Loucy (cell line): Measurements from ENCODE around the gene EIPR1.

Experiments
- H2AFZ ChIP-seq: fragments of 200-600 bp; sonication (generic); 2 replicates; pipeline ENCODE4 v1.6.0; 2016; ENCODE audit warnings: antibody characterized with exemption, mild to moderate bottlenecking, low read length, moderate library complexity
- H3F3A ChIP-seq: fragments of 200-600 bp; 2 replicates; pipeline ENCODE4 v1.6.0; 2016; ENCODE audit warnings: antibody characterized with exemption, low read depth, mild to moderate bottlenecking
- H3K27me3 ChIP-seq: fragments of 200-600 bp; sonication (generic); 2 replicates; pipeline ENCODE4 v1.6.1; 2014; ENCODE audit warnings: low read length, mild to moderate bottlenecking; ENCODE audit not compliant: insufficient read depth, poor library complexity, severe bottlenecking
- H3K36me3 ChIP-seq: fragments of 200-600 bp; sonication (generic); 2 replicates; pipeline ENCODE4 v1.6.1; 2016; ENCODE audit warnings: low read length; ENCODE audit not compliant: insufficient read depth
- H3K4me1 ChIP-seq: fragments of 200-600 bp; sonication (generic); 2 replicates; pipeline ENCODE4 v1.5.1; 2014; ENCODE audit warnings: low read length, mild to moderate bottlenecking; ENCODE audit not compliant: insufficient read depth, poor library complexity, severe bottlenecking
- H3K4me2 ChIP-seq: fragments of 200-600 bp; sonication (generic); 2 replicates; pipeline ENCODE4 v1.6.0; 2014; ENCODE audit warnings: antibody characterized with exemption, low read length, low read depth, mild to moderate bottlenecking; ENCODE audit not compliant: poor library complexity, severe bottlenecking
- H3K4me3 ChIP-seq: fragments of 200-600 bp; sonication (generic); 2 replicates; pipeline ENCODE4 v1.5.1; 2014; ENCODE audit warnings: low read length, mild to moderate bottlenecking, mixed read lengths; ENCODE audit not compliant: poor library complexity, severe bottlenecking
- H3K79me2 ChIP-seq: fragments of 200-600 bp; sonication (generic); 2 replicates; pipeline ENCODE4 v1.6.1; 2014; ENCODE audit warnings: low read length; ENCODE audit not compliant: insufficient read depth
- H3K9ac ChIP-seq: fragments of 200-600 bp; sonication (generic); 2 replicates; pipeline ENCODE4 v1.6.0; 2014; ENCODE audit warnings: mild to moderate bottlenecking, low read depth, low read length, moderate library complexity; ENCODE audit not compliant: poor library complexity, severe bottlenecking
- H3K9me2 ChIP-seq: fragments of 200-600 bp; sonication (generic); replicated peaks from 2 replicates; pipeline ENCODE4 v1.6.1; 2016; ENCODE audit warnings: low read depth, low read length, mixed read lengths
- H3K9me3 ChIP-seq: fragments of 200-600 bp; sonication (generic); 2 replicates; pipeline ENCODE4 v1.6.1; 2014; ENCODE audit warnings: mild to moderate bottlenecking, antibody characterized with exemption, low read length, low read depth; ENCODE audit not compliant: insufficient read depth
- H4K20me1 ChIP-seq: fragments of 200-600 bp; sonication (generic); 2 replicates; pipeline ENCODE4 v1.6.0; 2014; ENCODE audit warnings: antibody characterized with exemption, low read length, mild to moderate bottlenecking; ENCODE audit not compliant: insufficient read depth, poor library complexity, severe bottlenecking
- EZH2phosphoT487 ChIP-seq: fragments of 200-600 bp; IDR thresholded peaks from 2 replicates; pipeline ENCODE4 v1.6.1; 2018; ENCODE audit warnings: antibody characterized with exemption, mild to moderate bottlenecking, moderate library complexity, borderline replicate concordance
- TF ChIP-seq, protein P1 (sequence below): fragments of 200-600 bp; sonication (generic); conservative IDR thresholded peaks from 2 replicates; pipeline ENCODE4 v1.5.1; 2014; ENCODE audit warnings: mild to moderate bottlenecking, antibody characterized with exemption, low read length

EIPR1 gene

DNA sequence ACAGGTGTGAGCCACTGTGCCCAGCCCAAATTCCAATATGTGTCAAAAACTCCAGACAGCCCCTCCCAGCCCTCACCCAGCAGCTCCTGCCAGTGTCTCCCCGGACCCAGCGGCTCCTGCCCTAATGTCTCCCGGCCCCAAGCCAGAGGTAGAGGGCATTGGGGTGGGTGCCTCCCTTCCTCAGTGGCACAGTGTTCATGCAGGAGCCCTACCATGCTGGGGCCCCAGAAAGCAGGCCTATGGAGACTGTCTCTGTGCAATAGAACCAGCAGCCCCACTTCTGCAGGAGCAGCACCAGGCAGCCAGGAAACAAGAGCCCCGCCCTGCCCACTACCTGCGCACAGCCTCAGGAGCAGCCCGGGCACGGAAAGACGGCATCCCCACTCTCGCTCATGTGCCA, 70.4 kb downstream of the EIPR1 start:
- H2AFZ ChIP-seq, result no peak overlapping the region
- peaks cover 19% of the 10 kb centered on the region; the same call in 1 of the 2 replicates for H3K79me2 ChIP-seq
- H4K20me1 ChIP-seq, result no peaks in the 10 kb centered on the region
- no peaks in the 10 kb centered on the region for H3K9me2 ChIP-seq
- no peaks in the 10 kb centered on the region for H3K4me1 ChIP-seq
- no peak overlapping the region for H3K4me2 ChIP-seq
- TF ChIP-seq, protein P1, sequence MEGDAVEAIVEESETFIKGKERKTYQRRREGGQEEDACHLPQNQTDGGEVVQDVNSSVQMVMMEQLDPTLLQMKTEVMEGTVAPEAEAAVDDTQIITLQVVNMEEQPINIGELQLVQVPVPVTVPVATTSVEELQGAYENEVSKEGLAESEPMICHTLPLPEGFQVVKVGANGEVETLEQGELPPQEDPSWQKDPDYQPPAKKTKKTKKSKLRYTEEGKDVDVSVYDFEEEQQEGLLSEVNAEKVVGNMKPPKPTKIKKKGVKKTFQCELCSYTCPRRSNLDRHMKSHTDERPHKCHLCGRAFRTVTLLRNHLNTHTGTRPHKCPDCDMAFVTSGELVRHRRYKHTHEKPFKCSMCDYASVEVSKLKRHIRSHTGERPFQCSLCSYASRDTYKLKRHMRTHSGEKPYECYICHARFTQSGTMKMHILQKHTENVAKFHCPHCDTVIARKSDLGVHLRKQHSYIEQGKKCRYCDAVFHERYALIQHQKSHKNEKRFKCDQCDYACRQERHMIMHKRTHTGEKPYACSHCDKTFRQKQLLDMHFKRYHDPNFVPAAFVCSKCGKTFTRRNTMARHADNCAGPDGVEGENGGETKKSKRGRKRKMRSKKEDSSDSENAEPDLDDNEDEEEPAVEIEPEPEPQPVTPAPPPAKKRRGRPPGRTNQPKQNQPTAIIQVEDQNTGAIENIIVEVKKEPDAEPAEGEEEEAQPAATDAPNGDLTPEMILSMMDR, result no peak
- no peak for TF ChIP-seq EZH2phosphoT487
- H3K4me3 ChIP-seq, result no peak overlapping the region
- H3K9me3 ChIP-seq, result no peaks in the 10 kb centered on the region
- H3F3A ChIP-seq, result no peaks in the 10 kb centered on the region
- H3K36me3 ChIP-seq, result peaks cover 3% of the 10 kb centered on the region; the same call in 1 of the 2 replicates
- H3K27me3 ChIP-seq, result no peaks in the 10 kb centered on the region
- H3K9ac ChIP-seq, result no peak overlapping the region

DNA sequence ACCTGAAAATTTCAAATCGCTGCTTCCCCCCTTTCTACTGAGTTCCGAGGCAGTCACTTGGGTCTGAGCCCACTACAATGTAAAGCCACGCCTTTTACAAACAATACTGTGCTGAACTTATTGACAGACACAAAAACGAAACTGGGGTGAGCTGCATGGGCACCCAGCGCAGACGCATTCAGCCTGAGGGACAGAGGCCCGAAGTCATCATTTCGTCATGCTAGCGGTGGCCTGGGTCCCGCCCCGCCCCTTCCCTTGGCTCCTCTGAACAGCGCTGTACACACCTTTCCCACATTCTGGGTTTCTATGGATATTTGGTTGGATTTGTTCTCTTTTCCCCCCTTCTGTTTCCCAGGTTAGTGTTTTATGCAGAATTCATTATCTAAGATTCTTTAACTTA, 71.7 kb downstream of the EIPR1 start:
- Histone ChIP-seq H2AFZ (no peak overlapping the region), H3K9me2 (no peaks in the 10 kb centered on the region), H3K36me3 (peaks cover 12% of the 10 kb centered on the region; the same call in 1 of the 2 replicates), H3K9ac (no peak overlapping the region), H3K9me3 (no peaks in the 10 kb centered on the region), H3K4me2 (no peak overlapping the region), H3K4me3 (no peak overlapping the region), H4K20me1 (no peaks in the 10 kb centered on the region), H3F3A (no peaks in the 10 kb centered on the region), H3K79me2 (peaks cover 19% of the 10 kb centered on the region; the same call in 1 of the 2 replicates), H3K4me1 (no peaks in the 10 kb centered on the region), H3K27me3 (no peaks in the 10 kb centered on the region)
- TF ChIP-seq EZH2phosphoT487, result no peak
- TF ChIP-seq, protein P1, result no peak

DNA sequence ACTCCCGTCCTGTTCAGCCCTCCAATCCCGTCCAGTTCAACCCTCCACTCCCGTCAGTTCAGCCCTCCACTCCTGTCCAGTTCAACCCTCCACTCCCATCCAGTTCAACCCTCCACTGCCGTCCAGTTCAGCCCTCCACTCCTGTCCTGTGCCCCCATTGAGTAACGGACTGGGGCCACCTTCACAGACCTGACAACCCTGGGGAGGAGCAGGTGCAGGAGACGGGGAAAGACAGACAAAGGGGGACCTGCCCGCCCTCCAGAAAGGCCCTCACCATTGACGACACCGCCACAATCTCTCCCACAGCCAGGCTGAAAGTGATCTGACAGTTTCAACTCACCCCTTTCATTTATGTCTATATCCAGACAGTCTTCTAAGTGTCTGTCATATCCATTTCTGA, 72.2 kb downstream of the EIPR1 start:
- no peak overlapping the region for H3K9ac ChIP-seq
- H3F3A ChIP-seq, result no peaks in the 10 kb centered on the region
- H3K9me2 ChIP-seq, result no peaks in the 10 kb centered on the region
- H3K4me1 ChIP-seq, result no peaks in the 10 kb centered on the region
- H2AFZ ChIP-seq, result no peak overlapping the region
- no peak for TF ChIP-seq EZH2phosphoT487
- TF ChIP-seq, protein P1, result no peak
- no peaks in the 10 kb centered on the region for H3K9me3 ChIP-seq
- H3K27me3 ChIP-seq, result no peaks in the 10 kb centered on the region
- no peak overlapping the region for H3K4me3 ChIP-seq
- peaks cover 19% of the 10 kb centered on the region; the same call in 1 of the 2 replicates for H3K79me2 ChIP-seq
- H3K4me2 ChIP-seq, result no peak overlapping the region
- peaks cover 12% of the 10 kb centered on the region; the same call in 1 of the 2 replicates for H3K36me3 ChIP-seq
- H4K20me1 ChIP-seq, result no peaks in the 10 kb centered on the region
